ENCODE measurements around the gene SNX9. TPM values are rescaled to one million over a fixed set of nuclear protein-coding genes. Genes with fewer than 3 reads are reported as not detected.

SNX9 gene
- polyA plus RNA-seq (2013) = 31.3 and 32.6 TPM in 2 replicates

GRCh38 chr6:157823001-157823527, at the start of gene SNX9:
SNX9 (plus strand) TSS chr6:157823246; CDS start chr6:157823435, 189 bp downstream.
- Histone ChIP-seq H3K18ac (ENCODE audit: low read length) (peak within 1 kb of the TSS; percentile 98), H3K9ac (ENCODE audit: low read length) (peak within 1 kb of the TSS; percentile 92), H4K8ac (ENCODE audit: low read depth, low read length) (peak within 1 kb of the TSS; percentile 100), H3K79me1 (ENCODE audit: low read length) (peaks cover 16% of the 10 kb centered on the region), H2BK120ac (ENCODE audit: insufficient read depth, low read length, poor library complexity) (peak within 1 kb of the TSS; percentile 99), H3K79me2 (ENCODE audit: control insufficient read depth, insufficient read depth, low read length, poor library complexity) (peaks cover 19% of the 10 kb centered on the region), H3K9me3 (ENCODE audit: insufficient read depth, low read depth, low read length) (peaks cover 2% of the 10 kb centered on the region), H4K12ac (ENCODE audit: low read depth, low read length) (peak within 1 kb of the TSS; percentile 97), H2AK5ac (ENCODE audit: low read length) (peak within 1 kb of the TSS; percentile 97), H3K23ac (ENCODE audit: low read length) (peak within 1 kb of the TSS; percentile 80), H3K4me2 (ENCODE audit: low read length) (peak within 1 kb of the TSS; percentile 98), H2AFZ (ENCODE audit: insufficient read depth, low read length, poor library complexity) (peak within 1 kb of the TSS; percentile 100), H3K4ac (ENCODE audit: low read depth, low read length) (peak within 1 kb of the TSS; percentile 96), H3K27me3 (ENCODE audit: insufficient read depth, low read length) (no peaks in the 10 kb centered on the region), H3K14ac (ENCODE audit: low read length) (peak within 1 kb of the TSS; percentile 98), H2BK12ac (ENCODE audit: low read length) (peak within 1 kb of the TSS; percentile 91), H3K27ac (ENCODE audit: low read depth, low read length) (peak within 1 kb of the TSS; percentile 59), H4K91ac (ENCODE audit: low read depth, low read length) (peak within 1 kb of the TSS; percentile 98), H3K36me3 (ENCODE audit: control insufficient read depth in 1 of 2, insufficient read depth in 2 of 2, low read length in 2 of 2) (no peaks in the 10 kb centered on the region), H2BK5ac (ENCODE audit: low read depth, low read length, poor library complexity) (peak within 1 kb of the TSS; percentile 78), H3K4me3 (ENCODE audit: low read depth, low read length) (peak within 1 kb of the TSS; percentile 98), H3K4me1 (ENCODE audit: control insufficient read depth in 1 of 2, insufficient read depth in 2 of 2, low read length in 2 of 2) (peaks cover 4 to 8% of the 10 kb centered on the region in 2 experiments)
- peak; percentile 79 to 82 for DNase-seq
- WGBS (ENCODE audit: extremely low coverage, insufficient coverage, insufficient read length) = no CpG with 5 or more reads among the region's 92 CpGs

GRCh38 chr6:157773248-157773773, 49.7 kb upstream of the SNX9 start:
- Histone ChIP-seq H3K14ac (ENCODE audit: low read length) (no peak overlapping the region), H3K9ac (ENCODE audit: low read length) (no peak overlapping the region), H3K4me3 (ENCODE audit: low read depth, low read length) (no peak overlapping the region), H3K4ac (ENCODE audit: low read depth, low read length) (no peak overlapping the region), H2BK5ac (ENCODE audit: low read depth, low read length, poor library complexity) (no peak overlapping the region), H3K79me2 (ENCODE audit: control insufficient read depth, insufficient read depth, low read length, poor library complexity) (no peaks in the 10 kb centered on the region), H3K79me1 (ENCODE audit: low read length) (no peaks in the 10 kb centered on the region), H4K12ac (ENCODE audit: low read depth, low read length) (no peak overlapping the region), H3K4me1 (ENCODE audit: control insufficient read depth in 1 of 2, insufficient read depth in 2 of 2, low read length in 2 of 2) (no peaks in the 10 kb centered on the region), H2BK12ac (ENCODE audit: low read length) (no peak overlapping the region), H3K27me3 (ENCODE audit: insufficient read depth, low read length) (no peaks in the 10 kb centered on the region), H3K27ac (ENCODE audit: low read depth, low read length) (no peak overlapping the region), H3K18ac (ENCODE audit: low read length) (no peak overlapping the region), H3K9me3 (ENCODE audit: insufficient read depth, low read depth, low read length) (peaks cover 4% of the 10 kb centered on the region), H2BK120ac (ENCODE audit: insufficient read depth, low read length, poor library complexity) (no peak overlapping the region), H3K23ac (ENCODE audit: low read length) (no peak overlapping the region), H4K91ac (ENCODE audit: low read depth, low read length) (no peak overlapping the region), H3K36me3 (ENCODE audit: control insufficient read depth in 1 of 2, insufficient read depth in 2 of 2, low read length in 2 of 2) (no peaks in the 10 kb centered on the region), H2AFZ (ENCODE audit: insufficient read depth, low read length, poor library complexity) (no peak overlapping the region), H3K4me2 (ENCODE audit: low read length) (no peak overlapping the region), H4K8ac (ENCODE audit: low read depth, low read length) (no peak overlapping the region), H2AK5ac (ENCODE audit: low read length) (no peak overlapping the region)
- no CpG with 5 or more reads among the region's 10 CpGs for WGBS (ENCODE audit: extremely low coverage, insufficient coverage, insufficient read length)
- no peak for DNase-seq

DNA sequence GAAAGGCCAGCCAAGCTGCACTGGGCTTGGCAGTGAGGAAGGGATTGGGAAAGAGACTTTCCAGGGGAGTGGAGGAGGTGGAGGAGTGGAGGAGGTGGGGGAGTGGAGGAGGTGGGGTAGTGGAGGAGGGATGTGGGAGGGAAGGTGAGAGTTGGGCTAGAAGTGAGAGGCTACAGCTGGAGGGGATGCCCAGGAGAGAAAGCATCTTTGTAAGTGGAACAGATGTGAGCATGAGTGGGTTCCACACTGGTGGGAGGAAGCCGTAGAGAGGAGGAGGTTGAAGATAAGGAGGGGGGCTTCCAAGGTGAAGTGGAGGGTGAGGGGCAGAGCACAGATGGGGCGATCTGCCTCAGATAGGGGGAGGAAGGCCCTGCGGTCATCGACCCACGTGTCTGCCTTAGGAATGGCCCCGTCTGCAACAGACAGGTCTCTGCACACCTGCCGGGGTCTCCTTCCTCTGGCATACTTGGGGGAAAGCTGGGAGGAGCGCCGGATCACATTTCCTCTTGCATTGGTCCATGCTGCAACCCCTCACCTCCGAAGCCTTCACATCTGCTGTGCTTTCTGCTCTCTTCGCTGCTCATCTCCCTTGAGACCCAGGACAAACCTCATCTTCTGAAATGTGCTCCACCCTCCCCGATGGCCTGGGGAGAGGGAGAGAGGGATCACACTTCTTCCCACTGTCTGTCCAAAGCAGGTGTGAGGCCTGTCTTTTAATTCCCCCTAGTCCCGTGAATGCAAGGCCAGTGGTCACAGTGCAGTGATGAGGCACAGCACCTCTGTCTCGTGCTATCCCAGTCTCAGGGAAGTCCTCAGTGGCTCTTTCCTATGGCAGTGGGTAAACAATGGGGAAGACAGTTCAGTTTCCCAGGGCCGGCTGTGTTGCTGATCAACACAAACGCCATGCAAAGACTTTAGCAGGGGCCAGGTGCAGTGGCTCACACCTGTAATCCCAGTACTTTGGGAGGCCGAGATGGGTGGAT, 48.6 kb upstream of the SNX9 start:
- DNase-seq = no peak
- no peaks in the 10 kb centered on the region for H3K4me1 ChIP-seq (ENCODE audit: control insufficient read depth in 1 of 2, insufficient read depth in 2 of 2, low read length in 2 of 2)
- no peaks in the 10 kb centered on the region for H3K27me3 ChIP-seq (ENCODE audit: insufficient read depth, low read length)
- H2BK120ac ChIP-seq (ENCODE audit: insufficient read depth, low read length, poor library complexity) = no peak overlapping the region
- H4K91ac ChIP-seq (ENCODE audit: low read depth, low read length) = no peak overlapping the region
- no peak overlapping the region for H3K4ac ChIP-seq (ENCODE audit: low read depth, low read length)
- peaks cover 4% of the 10 kb centered on the region for H3K9me3 ChIP-seq (ENCODE audit: insufficient read depth, low read depth, low read length)
- H3K23ac ChIP-seq (ENCODE audit: low read length) = no peak overlapping the region
- H4K8ac ChIP-seq (ENCODE audit: low read depth, low read length) = no peak overlapping the region
- H3K79me1 ChIP-seq (ENCODE audit: low read length) = no peaks in the 10 kb centered on the region
- no peaks in the 10 kb centered on the region for H3K36me3 ChIP-seq (ENCODE audit: control insufficient read depth in 1 of 2, insufficient read depth in 2 of 2, low read length in 2 of 2)
- H4K12ac ChIP-seq (ENCODE audit: low read depth, low read length) = no peak overlapping the region
- H3K79me2 ChIP-seq (ENCODE audit: control insufficient read depth, insufficient read depth, low read length, poor library complexity) = no peaks in the 10 kb centered on the region
- no peak overlapping the region for H3K14ac ChIP-seq (ENCODE audit: low read length)
- no peak overlapping the region for H2AFZ ChIP-seq (ENCODE audit: insufficient read depth, low read length, poor library complexity)
- H2AK5ac ChIP-seq (ENCODE audit: low read length) = no peak overlapping the region
- H3K27ac ChIP-seq (ENCODE audit: low read depth, low read length) = no peak overlapping the region
- no peak overlapping the region for H2BK12ac ChIP-seq (ENCODE audit: low read length)
- no peak overlapping the region for H3K4me2 ChIP-seq (ENCODE audit: low read length)
- H3K4me3 ChIP-seq (ENCODE audit: low read depth, low read length) = no peak overlapping the region
- no peak overlapping the region for H3K18ac ChIP-seq (ENCODE audit: low read length)
- no CpG with 5 or more reads among the region's 17 CpGs for whole genome bisulfite sequencing (ENCODE audit: extremely low coverage, insufficient coverage, insufficient read length)
- no peak overlapping the region for H3K9ac ChIP-seq (ENCODE audit: low read length)
- H2BK5ac ChIP-seq (ENCODE audit: low read depth, low read length, poor library complexity) = no peak overlapping the region

DNA sequence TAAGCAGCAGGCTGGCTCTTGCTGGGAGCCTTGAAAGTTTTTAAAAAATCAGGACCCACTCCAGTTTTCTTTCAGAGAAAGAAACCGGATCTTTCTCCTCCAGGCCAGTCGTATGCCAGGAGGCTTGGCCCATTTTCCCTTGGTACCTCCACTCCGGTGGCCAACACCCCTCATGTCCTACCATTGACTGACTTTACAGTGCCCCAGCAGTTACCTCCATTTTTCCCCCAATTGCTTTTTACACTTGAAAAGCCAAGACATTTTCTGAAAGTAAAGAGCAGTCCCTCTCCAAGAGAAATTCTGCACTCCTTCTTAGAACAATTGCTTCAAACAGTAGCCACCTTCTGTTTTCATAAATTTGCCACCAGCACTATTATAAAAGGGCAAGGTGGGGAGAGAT, 47.7 kb upstream of the SNX9 start:
- Histone ChIP-seq H4K12ac (ENCODE audit: low read depth, low read length) (no peak overlapping the region), H2BK12ac (ENCODE audit: low read length) (no peak overlapping the region), H3K23ac (ENCODE audit: low read length) (no peak overlapping the region), H3K4me2 (ENCODE audit: low read length) (no peak overlapping the region), H4K8ac (ENCODE audit: low read depth, low read length) (no peak overlapping the region), H3K4ac (ENCODE audit: low read depth, low read length) (no peak overlapping the region), H3K4me3 (ENCODE audit: low read depth, low read length) (no peak overlapping the region), H3K9ac (ENCODE audit: low read length) (no peak overlapping the region), H3K18ac (ENCODE audit: low read length) (no peak overlapping the region), H3K9me3 (ENCODE audit: insufficient read depth, low read depth, low read length) (peaks cover 4% of the 10 kb centered on the region), H3K27ac (ENCODE audit: low read depth, low read length) (no peak overlapping the region), H2BK120ac (ENCODE audit: insufficient read depth, low read length, poor library complexity) (no peak overlapping the region), H2AFZ (ENCODE audit: insufficient read depth, low read length, poor library complexity) (no peak overlapping the region), H3K14ac (ENCODE audit: low read length) (no peak overlapping the region), H2BK5ac (ENCODE audit: low read depth, low read length, poor library complexity) (no peak overlapping the region), H3K4me1 (ENCODE audit: control insufficient read depth in 1 of 2, insufficient read depth in 2 of 2, low read length in 2 of 2) (no peaks in the 10 kb centered on the region), H3K36me3 (ENCODE audit: control insufficient read depth in 1 of 2, insufficient read depth in 2 of 2, low read length in 2 of 2) (no peaks in the 10 kb centered on the region), H3K27me3 (ENCODE audit: insufficient read depth, low read length) (no peaks in the 10 kb centered on the region), H2AK5ac (ENCODE audit: low read length) (no peak overlapping the region), H3K79me2 (ENCODE audit: control insufficient read depth, insufficient read depth, low read length, poor library complexity) (no peaks in the 10 kb centered on the region), H4K91ac (ENCODE audit: low read depth, low read length) (no peak overlapping the region), H3K79me1 (ENCODE audit: low read length) (no peaks in the 10 kb centered on the region)
- WGBS (ENCODE audit: extremely low coverage, insufficient coverage, insufficient read length) = no CpG with 5 or more reads among the region's 3 CpGs
- DNase-seq = no peak

Measured in trophoblast cell (in vitro differentiated cells and primary cell).